Upper lobe of left lung (tissue), 4 donors: ENCODE data around the gene MALSU1.

Experiments
- POLR2A ChIP-seq, 4 donors: fragments of 450-650 bp; IDR thresholded peaks; one replicate each; pipeline ENCODE4 v1.5.1; 2016 to 2017; ENCODE audit warnings: antibody characterized with exemption in 4 of 4, mild to moderate bottlenecking in 2 of 4
- TF ChIP-seq, protein P1 (sequence below), 6 experiments: fragments of 450-650 bp in 4 of 6; fragments of 200-600 bp in 2 of 6; sonication (generic) in 2 of 6; IDR thresholded peaks; one replicate each; pipeline ENCODE4 v1.5.1; 2016 to 2019; ENCODE audit warnings: antibody characterized with exemption in 6 of 6

DNA sequence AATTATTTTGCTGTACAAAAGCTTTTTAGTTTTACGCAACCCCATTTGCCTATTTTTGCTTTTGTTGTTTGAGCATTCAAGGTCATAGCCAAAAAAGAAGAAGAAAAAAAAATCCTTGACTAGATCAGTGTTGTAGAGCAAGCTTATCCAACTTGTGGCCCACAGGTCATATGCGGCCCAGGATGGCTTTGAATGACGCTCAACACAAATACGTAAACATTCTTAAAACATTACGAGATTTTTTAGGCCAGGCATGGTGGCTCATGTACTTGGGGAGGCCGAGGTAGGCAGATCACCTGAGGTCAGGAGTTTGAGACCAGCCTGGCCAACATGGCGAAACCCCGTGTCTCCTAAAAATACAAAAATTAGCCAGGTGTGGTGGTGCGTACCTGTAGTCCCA lies 8.1 kb upstream of the MALSU1 start:
- TF ChIP-seq POLR2A (IDR thresholded peaks at IDR 0.05), result no peak
- TF ChIP-seq, protein P1, sequence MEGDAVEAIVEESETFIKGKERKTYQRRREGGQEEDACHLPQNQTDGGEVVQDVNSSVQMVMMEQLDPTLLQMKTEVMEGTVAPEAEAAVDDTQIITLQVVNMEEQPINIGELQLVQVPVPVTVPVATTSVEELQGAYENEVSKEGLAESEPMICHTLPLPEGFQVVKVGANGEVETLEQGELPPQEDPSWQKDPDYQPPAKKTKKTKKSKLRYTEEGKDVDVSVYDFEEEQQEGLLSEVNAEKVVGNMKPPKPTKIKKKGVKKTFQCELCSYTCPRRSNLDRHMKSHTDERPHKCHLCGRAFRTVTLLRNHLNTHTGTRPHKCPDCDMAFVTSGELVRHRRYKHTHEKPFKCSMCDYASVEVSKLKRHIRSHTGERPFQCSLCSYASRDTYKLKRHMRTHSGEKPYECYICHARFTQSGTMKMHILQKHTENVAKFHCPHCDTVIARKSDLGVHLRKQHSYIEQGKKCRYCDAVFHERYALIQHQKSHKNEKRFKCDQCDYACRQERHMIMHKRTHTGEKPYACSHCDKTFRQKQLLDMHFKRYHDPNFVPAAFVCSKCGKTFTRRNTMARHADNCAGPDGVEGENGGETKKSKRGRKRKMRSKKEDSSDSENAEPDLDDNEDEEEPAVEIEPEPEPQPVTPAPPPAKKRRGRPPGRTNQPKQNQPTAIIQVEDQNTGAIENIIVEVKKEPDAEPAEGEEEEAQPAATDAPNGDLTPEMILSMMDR (IDR thresholded peaks at IDR 0.05), result no peak
